Measurements from ENCODE around the gene EDN2. TPM values are rescaled to one million over a fixed set of nuclear protein-coding genes. Genes with fewer than 3 reads are reported as not detected.

The EDN2 gene
- polyA plus RNA-seq, 10 donors: 0.23 to 3.8 (median 0.66) TPM; not detected in 1

- no peak for DNase-seq
These were observed 18.3 kb downstream of the EDN2 start for GRCh38 chr1:41466146-41466545.

- no peak for DNase-seq
These were observed 18.7 kb downstream of the EDN2 start for GRCh38 chr1:41465741-41466140.

DNA sequence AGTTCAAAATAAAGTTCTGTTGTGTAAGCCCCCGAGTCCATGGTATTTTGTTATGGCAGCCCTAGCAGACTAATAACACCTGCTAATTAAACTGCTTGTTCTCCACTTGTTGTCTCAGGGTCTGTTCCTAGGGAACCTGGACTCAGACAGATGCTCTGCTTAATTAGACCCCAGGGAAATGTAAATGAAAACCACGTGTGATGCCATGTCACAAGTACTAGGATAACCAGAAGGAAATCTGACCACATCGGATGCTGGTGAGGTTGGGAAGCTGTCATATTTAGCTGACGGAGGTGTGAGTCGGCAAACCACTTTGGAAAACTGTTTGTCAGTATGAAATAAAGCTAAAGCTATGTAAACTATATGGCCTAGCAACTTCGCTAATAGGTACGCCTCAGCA is 19.6 kb downstream of the EDN2 start:
- DNase-seq: no peak

DNA sequence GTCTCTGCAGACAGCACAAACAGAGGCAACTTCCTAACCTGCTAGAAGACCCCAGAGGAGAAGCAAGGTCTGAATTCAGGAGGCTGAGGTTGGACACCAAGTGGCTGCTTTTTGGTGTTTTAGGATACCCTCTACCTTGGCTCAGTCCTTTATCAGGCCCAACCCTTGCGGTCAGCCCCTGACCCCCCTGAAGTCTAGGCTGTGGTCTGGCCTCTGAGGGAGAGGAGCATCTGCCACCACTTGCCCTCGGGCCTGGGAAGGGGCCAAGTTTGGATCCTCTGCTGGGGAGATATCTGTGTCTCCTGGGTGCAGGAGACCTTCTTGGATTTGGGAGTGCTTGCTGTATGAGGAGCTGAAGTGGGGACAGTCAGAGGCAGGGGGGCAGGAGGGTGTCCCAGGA is 21.0 kb downstream of the EDN2 start:
- DNase-seq: no peak

- DNase-seq: no peak
These were observed 21.8 kb downstream of the EDN2 start for GRCh38 chr1:41462680-41463004.

- peak in 1 of 3 donors; percentile 32 for DNase-seq
These were observed 22.4 kb downstream of the EDN2 start for GRCh38 chr1:41461790-41462679.

GRCh38 chr1:41456847-41457540 is 27.5 kb downstream of the EDN2 start:
- no peak for DNase-seq

- peak; percentile 32 to 54 (median 39) for DNase-seq
These were observed 28.8 kb downstream of the EDN2 start for GRCh38 chr1:41455479-41456332.

DNA sequence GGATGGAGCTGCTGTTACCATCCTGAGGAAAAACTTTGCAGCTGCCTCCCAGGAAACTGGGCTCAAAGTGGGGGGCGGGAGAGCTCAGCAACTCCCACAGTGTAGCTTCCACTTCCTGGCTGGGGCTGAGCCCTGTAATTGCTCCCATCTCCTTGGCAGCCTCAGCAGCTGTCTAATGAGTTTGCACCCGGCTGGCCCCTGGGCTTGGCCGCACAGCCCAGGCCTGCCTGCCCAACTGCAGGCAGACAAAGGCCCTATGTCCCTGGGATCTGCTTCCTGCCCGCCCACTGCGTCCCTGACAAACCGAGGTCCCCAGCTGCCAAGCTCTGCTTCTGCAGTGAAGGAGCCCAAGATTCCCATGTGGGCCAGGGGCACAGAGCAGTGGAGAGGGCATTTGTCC is 30.1 kb downstream of the EDN2 start:
- peak; percentile 30 to 80 (median 53) for DNase-seq

- no peak for DNase-seq
These were observed 31.7 kb downstream of the EDN2 start for GRCh38 chr1:41452704-41453290.

GRCh38 chr1:41450747-41451285 is 33.7 kb downstream of the EDN2 start:
- no peak for DNase-seq

DNA sequence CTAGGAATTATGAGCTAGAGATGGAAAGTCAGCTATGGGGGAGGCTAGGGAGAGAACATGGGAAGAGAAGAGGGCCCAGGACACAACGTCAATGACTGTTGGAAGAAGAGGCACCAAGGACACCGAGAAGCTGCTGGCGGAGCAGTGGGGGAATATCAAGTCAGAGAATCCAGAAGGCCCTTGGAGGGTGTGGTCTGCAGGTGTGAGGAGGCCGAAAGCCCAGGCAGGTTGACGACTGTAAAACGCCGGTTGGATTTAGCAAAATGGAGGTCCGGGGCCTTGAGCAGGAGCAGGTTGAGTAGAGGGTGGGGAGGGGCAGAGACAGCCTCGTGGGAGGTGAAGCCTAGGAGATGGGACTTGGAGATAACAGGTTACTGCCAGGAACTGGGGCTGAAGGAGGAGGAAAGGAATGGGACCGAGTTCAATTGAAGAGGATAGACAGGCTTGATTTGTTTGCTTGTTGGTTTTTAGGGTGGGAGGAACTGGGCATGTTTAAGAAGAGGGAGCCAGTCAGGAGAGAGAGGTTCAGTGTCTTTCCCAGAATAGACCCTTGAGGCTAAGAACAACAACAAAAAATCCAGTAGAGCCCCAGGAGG is 35.1 kb downstream of the EDN2 start:
- DNase-seq: no peak

DNA sequence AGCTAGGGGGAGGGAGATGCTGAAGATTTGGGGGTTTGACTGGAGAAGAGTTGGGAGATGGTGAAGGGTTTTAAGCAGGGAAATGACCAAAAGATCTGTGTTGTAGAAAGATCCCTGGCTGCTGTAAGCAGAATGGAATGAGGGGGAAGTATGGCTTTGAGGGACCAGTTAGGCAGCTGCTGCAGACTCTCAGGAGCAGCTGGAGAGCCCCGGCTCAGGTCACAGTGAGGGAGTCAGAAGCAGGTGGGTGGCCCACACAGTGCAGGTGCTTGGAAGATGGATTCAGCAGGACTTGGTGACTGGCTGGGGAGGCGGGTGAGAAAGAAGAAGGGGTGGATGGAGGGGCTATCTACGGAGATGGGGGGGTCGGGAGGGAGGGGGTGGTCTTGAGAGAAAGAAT is 35.7 kb downstream of the EDN2 start:
- no peak for DNase-seq

- DNase-seq: no peak
These were observed 36.3 kb downstream of the EDN2 start for GRCh38 chr1:41447995-41448770.

DNA sequence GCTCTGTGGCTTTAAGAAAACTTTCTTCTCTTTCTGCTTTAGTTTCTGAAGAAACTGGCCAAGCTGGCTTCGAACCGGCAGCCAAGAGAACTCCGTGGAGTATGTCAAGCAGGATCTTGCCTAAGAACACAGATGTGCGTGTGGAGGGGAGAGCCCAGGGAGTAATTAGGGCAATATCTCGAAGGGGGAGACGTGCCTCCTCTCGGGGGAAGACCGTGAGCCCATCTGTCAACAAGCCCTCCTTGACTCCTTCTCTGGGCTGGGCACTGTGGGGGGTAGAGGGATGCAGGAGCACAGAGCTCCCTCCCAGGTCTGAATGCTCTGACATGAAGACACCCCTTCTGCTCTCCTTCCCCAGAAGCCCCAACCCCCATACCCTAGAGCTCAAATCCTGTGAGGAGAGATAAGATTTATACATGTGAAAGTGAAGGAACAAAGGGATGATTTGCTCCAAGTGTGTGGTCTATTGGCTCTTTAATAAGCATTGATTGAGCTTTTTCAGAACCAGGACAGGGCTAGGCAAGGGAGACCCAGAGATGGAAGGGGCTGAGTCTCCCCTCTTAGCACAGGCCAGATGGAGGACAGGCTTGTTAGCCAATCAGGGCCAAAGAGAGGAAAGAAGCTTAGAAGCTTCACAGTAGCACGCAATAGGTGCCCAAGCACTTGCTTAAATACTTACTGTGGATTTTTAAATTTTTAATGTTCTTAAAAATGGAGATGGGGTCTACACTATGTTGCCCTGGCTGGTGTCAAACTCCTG is 37.5 kb downstream of the EDN2 start:
- no peak for DNase-seq

- no peak for DNase-seq
These were observed 39.7 kb downstream of the EDN2 start for GRCh38 chr1:41444785-41445184.

GRCh38 chr1:41444246-41444645 is 40.2 kb downstream of the EDN2 start:
- no peak for DNase-seq

DNA sequence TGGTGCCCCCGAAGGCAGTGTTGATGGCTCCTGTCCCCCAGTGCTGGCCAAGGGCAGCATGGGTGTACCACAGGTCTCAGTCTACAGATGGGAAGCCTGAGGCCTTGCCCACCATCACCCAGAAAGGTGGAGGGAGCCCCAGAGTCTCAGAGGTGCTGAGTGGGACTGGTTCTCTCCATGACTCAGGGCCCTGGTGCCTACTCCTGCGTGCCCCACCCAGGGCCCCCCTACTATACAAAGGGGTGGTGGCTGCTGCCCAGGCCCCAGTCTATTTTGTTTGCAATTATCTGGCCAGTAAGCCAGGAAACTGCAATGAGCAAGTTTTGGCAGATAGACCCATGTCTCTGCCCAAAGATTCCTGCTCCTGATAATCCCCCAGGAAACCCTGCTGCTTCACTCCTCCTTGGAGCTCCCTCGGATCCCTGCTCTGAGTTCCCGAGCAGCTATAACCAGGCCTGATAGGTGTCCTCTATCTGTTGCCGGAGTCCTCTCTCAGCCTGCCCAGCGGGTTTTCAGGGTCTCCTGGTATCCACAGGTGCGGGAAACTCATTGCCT is 41.7 kb downstream of the EDN2 start:
- no peak for DNase-seq
